Measurements from ENCODE around the gene GBX2.

- no peak for TF ChIP-seq CTCF (IDR thresholded peaks at IDR 0.05)
- no peak for TF ChIP-seq EZH2 (IDR thresholded peaks at IDR 0.05; ENCODE audit: borderline replicate concordance, insufficient read depth, low read depth, low read length, poor library complexity, severe bottlenecking)
These were observed 49.7 kb upstream of the GBX2 start for GRCh38 chr2:236217926-236218325.

Data from B cell (primary cell).